ENCODE measurements around the gene CTNNA3. TPM values are rescaled to one million over a fixed set of nuclear protein-coding genes. Genes with fewer than 3 reads are reported as not detected.
A peak's percentile ranks its signal among the peaks of the same experiment; 100 is the strongest.
"Not testable (repeated sequence)": the region's sequence is repeated elsewhere in the genome, so short reads cannot be mapped to it uniquely, and the experiment has no call there.

CTNNA3 gene
- total and polyA plus RNA-seq, 12 donors = 2.0 to 213 (median 171) TPM

DNA sequence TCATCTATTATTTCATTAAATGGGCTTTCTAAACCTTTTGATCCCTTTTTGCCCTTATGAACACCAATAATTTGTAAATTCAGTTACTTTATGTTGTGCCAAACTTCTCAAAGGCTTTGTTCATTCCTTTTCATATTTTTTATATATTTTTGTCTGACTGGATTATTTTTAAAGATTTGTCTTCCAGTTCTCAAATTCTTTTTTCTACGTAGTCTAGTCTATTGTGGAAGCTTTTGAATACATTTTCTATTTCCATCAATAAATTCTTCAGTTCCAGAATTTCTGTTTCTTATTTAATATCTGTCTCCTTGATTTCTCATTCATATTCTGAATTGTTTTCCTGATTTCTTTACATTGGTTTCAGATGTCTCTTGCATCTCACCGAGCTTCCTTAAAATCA, 108.2 kb downstream of the CTNNA3 start:
- WGBS, 2 donors = 85% methylated on average over 2 of the region's 2 CpGs
- DNase-seq (no peak), ATAC-seq (no peak)
- Histone ChIP-seq H3K36me3 (no peaks in the 10 kb centered on the region), H3K4me1 (no peaks in the 10 kb centered on the region), H3K9me3 (peaks cover 0 to 74% (median 13%) of the 10 kb centered on the region in 11 donors), H3K27me3 (no peaks in the 10 kb centered on the region), H3K27ac (no peak overlapping the region), H3K4me3 (no peak overlapping the region)
- intact Hi-C loops (cut with DNase I) = no loop called here
- TF ChIP-seq, protein P1, sequence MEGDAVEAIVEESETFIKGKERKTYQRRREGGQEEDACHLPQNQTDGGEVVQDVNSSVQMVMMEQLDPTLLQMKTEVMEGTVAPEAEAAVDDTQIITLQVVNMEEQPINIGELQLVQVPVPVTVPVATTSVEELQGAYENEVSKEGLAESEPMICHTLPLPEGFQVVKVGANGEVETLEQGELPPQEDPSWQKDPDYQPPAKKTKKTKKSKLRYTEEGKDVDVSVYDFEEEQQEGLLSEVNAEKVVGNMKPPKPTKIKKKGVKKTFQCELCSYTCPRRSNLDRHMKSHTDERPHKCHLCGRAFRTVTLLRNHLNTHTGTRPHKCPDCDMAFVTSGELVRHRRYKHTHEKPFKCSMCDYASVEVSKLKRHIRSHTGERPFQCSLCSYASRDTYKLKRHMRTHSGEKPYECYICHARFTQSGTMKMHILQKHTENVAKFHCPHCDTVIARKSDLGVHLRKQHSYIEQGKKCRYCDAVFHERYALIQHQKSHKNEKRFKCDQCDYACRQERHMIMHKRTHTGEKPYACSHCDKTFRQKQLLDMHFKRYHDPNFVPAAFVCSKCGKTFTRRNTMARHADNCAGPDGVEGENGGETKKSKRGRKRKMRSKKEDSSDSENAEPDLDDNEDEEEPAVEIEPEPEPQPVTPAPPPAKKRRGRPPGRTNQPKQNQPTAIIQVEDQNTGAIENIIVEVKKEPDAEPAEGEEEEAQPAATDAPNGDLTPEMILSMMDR (IDR thresholded peaks at IDR 0.05) = no peak

DNA sequence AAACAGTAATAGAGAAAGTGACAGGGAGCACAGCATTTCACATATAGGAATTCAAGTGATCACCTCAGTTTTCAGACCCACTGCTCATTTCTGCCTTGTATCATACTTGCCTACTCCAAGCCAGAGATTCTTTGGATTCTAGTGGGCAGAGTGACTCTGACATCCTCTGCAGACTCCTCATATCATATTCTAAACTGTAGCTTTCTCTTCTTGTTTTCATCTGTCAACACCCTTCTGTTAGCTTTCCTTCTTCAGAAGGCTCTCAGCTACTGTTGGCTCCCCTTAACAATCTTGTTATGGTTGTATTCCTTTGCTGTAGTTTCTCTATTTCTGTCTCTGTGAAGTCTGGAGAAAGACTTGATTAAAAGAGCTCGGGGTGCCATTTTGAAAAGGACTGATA, 120.5 kb downstream of the CTNNA3 start:
- DNase-seq (no peak), ATAC-seq (peak in 7 of 8 donors; percentile 38 to 82 (median 64))
- Histone ChIP-seq H3K27ac (peak overlapping the region in 6 of 10 donors; percentile 30 to 55 (median 48)), H3K9me3 (peaks cover 0 to 6% (median 0%) of the 10 kb centered on the region in 11 donors), H3K27me3 (no peaks in the 10 kb centered on the region), H3K4me1 (peaks cover 0 to 5% (median 0%) of the 10 kb centered on the region in 9 donors), H3K4me3 (no peak overlapping the region), H3K36me3 (no peaks in the 10 kb centered on the region)
- TF ChIP-seq, protein P1 (IDR thresholded peaks at IDR 0.05) = no peak
- intact Hi-C loops (cut with DNase I) = no loop called here
- whole genome bisulfite sequencing, 2 donors = 15 to 18% methylated on average over 1 of the region's 1 CpG

DNA sequence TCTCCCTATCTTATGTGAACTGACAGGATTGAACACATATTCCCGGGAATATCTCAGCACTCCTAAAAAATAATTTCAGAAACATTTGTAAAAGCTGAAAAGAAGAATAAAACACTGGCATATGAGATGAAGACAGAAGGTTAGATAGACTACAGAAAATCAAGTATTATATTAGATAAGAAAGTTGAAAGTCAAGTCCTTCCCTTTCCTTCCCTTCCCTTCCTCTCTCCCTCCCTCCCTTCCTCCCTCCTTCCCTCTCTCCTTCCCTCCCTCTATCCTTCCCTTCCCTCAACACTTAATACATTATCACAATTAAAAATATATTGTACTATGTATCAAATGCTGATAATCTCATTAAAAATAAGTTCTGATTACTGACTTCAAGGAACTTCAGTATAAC, 122.5 kb downstream of the CTNNA3 start:
- Histone ChIP-seq H3K4me1 (peaks cover 0 to 5% (median 0%) of the 10 kb centered on the region in 9 donors), H3K27me3 (no peaks in the 10 kb centered on the region), H3K4me3 (no peak overlapping the region), H3K27ac (no peak overlapping the region), H3K9me3 (peaks cover 0 to 5% (median 0%) of the 10 kb centered on the region in 11 donors), H3K36me3 (no peaks in the 10 kb centered on the region)
- TF ChIP-seq, protein P1 (IDR thresholded peaks at IDR 0.05) = no peak
- DNase-seq (no peak), ATAC-seq (no peak)
- intact Hi-C loops (cut with DNase I) = no loop called here
- 48 to 51% methylated on average over 1 of the region's 1 CpG for WGBS, 2 donors

DNA sequence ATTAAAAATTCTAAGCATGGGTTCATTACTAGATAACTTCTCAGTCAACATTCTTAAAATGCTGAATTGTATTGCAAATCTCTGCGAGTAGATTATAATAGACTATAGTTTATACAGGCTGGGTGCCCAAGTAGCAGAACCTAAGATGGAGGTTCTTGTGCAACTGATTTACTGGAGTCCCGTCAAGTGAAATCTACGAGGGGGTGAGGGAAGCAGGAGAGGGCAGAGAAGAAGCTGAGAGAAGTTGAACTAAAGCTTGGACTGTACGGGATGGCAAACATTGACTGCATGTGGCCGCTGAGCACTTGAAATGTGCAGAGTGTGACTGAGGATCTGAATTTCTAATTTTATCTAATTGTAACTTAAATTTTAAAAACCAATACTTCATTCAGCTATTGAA, 124.5 kb downstream of the CTNNA3 start:
- H3K4me3 ChIP-seq = no peak overlapping the region
- no peaks in the 10 kb centered on the region for H3K9me3 ChIP-seq
- peaks cover 0 to 5% (median 0%) of the 10 kb centered on the region in 9 donors for H3K4me1 ChIP-seq
- TF ChIP-seq, protein P1 (IDR thresholded peaks at IDR 0.05) = no peak
- DNase-seq (no peak), ATAC-seq (no peak)
- intact Hi-C loops (cut with DNase I) = no loop called here
- H3K36me3 ChIP-seq = no peaks in the 10 kb centered on the region
- H3K27ac ChIP-seq = no peak overlapping the region
- H3K27me3 ChIP-seq = no peaks in the 10 kb centered on the region
- WGBS, 2 donors = 83 to 90% methylated on average over 5 of the region's 5 CpGs

DNA sequence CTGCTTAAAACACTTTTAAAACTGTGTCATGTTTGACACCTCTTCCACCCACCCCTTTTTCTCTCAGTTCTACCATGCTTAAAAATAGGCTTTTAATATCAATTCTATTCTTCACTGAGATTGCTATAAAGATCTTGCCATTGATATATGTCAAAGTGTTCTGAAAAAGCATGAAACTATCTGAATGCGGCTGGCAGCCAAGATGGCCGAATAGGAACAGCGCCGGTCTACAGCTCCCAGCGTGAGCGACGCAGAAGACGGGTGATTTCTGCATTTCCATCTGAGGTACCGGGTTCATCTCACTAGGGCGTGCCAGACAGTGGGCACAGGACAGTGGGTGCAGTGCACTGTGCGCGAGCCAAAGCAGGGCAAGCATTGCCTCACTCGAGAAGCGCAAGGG, 137.7 kb downstream of the CTNNA3 start:
- intact Hi-C loops (cut with DNase I); DNase-seq; H3K4me3 ChIP-seq; H3K4me1 ChIP-seq; ATAC-seq; H3K36me3 ChIP-seq; H3K27me3 ChIP-seq; H3K27ac ChIP-seq: not testable (repeated sequence)
- 95% methylated on average over 14 of the region's 14 CpGs for WGBS, 2 donors
- H3K9me3 ChIP-seq = peaks cover 0 to 12% (median 0%) of the 10 kb centered on the region in 11 donors
